Osteocyte (in vitro differentiated cells): ENCODE results near the gene CD33. TPM values are rescaled to one million over a fixed set of nuclear protein-coding genes. Genes with fewer than 3 reads are reported as not detected.

Source experiments
- DNase-seq: peaks from one replicate; pipeline ENCODE4 v3.0.0; 2021; ENCODE audit warnings: mixed read lengths; ENCODE audit not compliant: unreplicated experiment; ENCODE audit errors: extremely low spot score
- H3K27ac Mint-ChIP-seq: one replicate; pipeline ENCODE4 v1.8.0; 2021; ENCODE audit warnings: mild to moderate bottlenecking, mixed read lengths; ENCODE audit not compliant: unreplicated experiment
- H3K27me3 Mint-ChIP-seq: one replicate; pipeline ENCODE4 v1.8.0; 2021; ENCODE audit warnings: mixed read lengths; ENCODE audit not compliant: unreplicated experiment
- H3K36me3 Mint-ChIP-seq: one replicate; pipeline ENCODE4 v1.8.0; 2021; ENCODE audit warnings: mixed read lengths; ENCODE audit not compliant: unreplicated experiment
- H3K4me1 Mint-ChIP-seq: one replicate; pipeline ENCODE4 v1.8.0; 2021; ENCODE audit warnings: mixed read lengths; ENCODE audit not compliant: unreplicated experiment
- H3K4me3 Mint-ChIP-seq: one replicate; pipeline ENCODE4 v1.8.0; 2021; ENCODE audit warnings: mild to moderate bottlenecking, moderate library complexity, mixed read lengths; ENCODE audit not compliant: unreplicated experiment
- H3K9me3 Mint-ChIP-seq: one replicate; pipeline ENCODE4 v1.8.0; 2021; ENCODE audit warnings: mixed read lengths; ENCODE audit not compliant: unreplicated experiment
- CTCF ChIP-seq: fragments of 200-600 bp; sonication (generic); IDR thresholded peaks from 2 replicates; pipeline ENCODE4 v1.5.0; 2021; ENCODE audit warnings: antibody characterized with exemption, mild to moderate bottlenecking, moderate library complexity
- total RNA-seq: library from RNA; stranded (reverse); gene quantifications from 2 replicates; pipeline ENCODE4 v1.2.1, GENCODE V29; 2021

CD33 gene
- total RNA-seq, 1 donor from 2014 or later = not detected

- DNase-seq = no peak
- no peak for TF ChIP-seq CTCF
- Mint-ChIP-seq H3K27me3 (no peaks in the 10 kb centered on the region), H3K4me3 (no peak overlapping the region), H3K4me1 (no peaks in the 10 kb centered on the region), H3K27ac (no peak overlapping the region), H3K9me3 (peaks cover 8% of the 10 kb centered on the region), H3K36me3 (no peaks in the 10 kb centered on the region)
These were observed 3.1 kb downstream of the CD33 start for GRCh38 chr19:51227966-51228365.

DNA sequence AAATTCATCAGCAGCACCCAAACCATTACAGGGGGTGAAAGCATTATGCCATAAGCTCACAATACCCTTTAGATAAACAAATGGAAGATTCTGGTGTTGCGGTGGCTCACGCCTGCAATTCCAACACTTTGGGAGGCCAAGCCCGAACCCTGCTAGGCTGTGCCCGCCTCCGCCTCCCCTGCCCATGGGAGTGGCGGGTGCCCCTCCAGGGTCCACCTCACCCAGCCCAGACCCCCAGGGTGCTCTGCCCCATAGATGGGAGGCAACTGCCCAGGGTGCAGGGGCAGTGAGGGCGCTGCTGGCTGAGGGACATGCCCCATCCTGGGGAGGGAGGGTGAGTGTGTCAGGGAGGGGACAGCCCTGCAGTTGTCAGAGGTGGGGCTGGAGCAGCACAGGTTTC lies 16.0 kb downstream of the CD33 start:
- Mint-ChIP-seq H3K4me3 (no peak overlapping the region), H3K4me1 (no peaks in the 10 kb centered on the region), H3K36me3 (no peaks in the 10 kb centered on the region), H3K9me3 (peaks cover 22% of the 10 kb centered on the region), H3K27ac (no peak overlapping the region), H3K27me3 (no peaks in the 10 kb centered on the region)
- DNase-seq = no peak
- TF ChIP-seq CTCF = no peak

DNA sequence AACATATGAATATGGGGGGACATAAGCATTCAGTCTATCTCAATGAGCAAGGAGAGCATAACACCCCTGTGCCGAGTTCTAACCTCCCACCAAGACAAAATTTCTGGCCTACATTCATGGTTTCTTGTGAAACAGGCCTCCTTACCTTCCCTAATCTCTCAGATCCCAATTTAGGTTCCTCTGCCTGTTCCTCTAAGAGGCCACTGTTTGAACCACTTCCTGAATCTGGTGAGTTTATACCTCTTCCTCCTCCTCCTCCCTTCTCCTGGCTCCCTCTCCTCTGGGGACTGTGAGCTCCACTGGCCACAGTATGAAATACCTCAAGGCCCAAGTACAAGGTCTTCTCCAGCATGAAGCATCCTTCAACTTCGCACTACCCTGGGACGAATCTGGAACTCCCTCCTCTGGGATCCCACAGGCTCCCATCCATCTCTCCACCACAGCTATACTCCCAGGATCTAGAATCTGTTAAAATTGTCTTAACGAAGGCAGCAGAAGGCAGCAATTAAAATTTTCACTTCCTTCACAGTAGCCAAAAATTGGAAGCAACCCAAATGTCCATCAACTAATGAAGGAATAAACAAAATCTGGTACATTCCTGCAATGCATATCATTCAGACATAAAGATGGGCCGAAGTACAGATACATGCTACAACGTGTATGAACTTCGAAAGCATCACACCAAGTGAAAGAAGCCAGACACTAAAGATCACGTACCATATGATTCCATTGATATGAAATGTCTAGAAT lies 18.2 kb downstream of the CD33 start:
- no peaks in the 10 kb centered on the region for H3K4me1 Mint-ChIP-seq
- no peak for DNase-seq
- no peak overlapping the region for H3K27ac Mint-ChIP-seq
- H3K36me3 Mint-ChIP-seq = no peaks in the 10 kb centered on the region
- H3K27me3 Mint-ChIP-seq = no peaks in the 10 kb centered on the region
- TF ChIP-seq CTCF = no peak
- no peak overlapping the region for H3K4me3 Mint-ChIP-seq
- peaks cover 27% of the 10 kb centered on the region for H3K9me3 Mint-ChIP-seq

DNA sequence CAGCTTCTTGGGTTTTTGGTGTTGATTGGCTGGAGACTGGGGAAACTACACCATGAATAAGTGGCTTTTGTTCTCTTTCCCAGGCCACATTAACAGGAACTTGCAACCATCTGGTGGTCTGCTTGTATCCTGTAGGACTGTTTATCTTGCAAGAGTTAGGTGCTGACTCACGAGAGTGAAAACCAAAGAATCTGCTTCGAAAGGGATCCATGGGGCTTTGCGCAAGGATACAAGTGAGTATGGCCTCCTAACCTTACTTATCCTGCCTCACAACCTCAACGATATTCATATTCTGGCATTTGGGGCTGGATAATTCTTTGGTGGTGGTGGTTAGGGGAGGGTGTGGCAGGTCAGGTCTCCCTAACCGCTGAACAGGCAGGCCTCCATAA lies 21.3 kb downstream of the CD33 start:
- H3K27me3 Mint-ChIP-seq = no peaks in the 10 kb centered on the region
- no peak for DNase-seq
- TF ChIP-seq CTCF = no peak
- no peak overlapping the region for H3K4me3 Mint-ChIP-seq
- H3K27ac Mint-ChIP-seq = no peak overlapping the region
- H3K4me1 Mint-ChIP-seq = no peaks in the 10 kb centered on the region
- H3K36me3 Mint-ChIP-seq = no peaks in the 10 kb centered on the region
- H3K9me3 Mint-ChIP-seq = peaks cover 27% of the 10 kb centered on the region

DNA sequence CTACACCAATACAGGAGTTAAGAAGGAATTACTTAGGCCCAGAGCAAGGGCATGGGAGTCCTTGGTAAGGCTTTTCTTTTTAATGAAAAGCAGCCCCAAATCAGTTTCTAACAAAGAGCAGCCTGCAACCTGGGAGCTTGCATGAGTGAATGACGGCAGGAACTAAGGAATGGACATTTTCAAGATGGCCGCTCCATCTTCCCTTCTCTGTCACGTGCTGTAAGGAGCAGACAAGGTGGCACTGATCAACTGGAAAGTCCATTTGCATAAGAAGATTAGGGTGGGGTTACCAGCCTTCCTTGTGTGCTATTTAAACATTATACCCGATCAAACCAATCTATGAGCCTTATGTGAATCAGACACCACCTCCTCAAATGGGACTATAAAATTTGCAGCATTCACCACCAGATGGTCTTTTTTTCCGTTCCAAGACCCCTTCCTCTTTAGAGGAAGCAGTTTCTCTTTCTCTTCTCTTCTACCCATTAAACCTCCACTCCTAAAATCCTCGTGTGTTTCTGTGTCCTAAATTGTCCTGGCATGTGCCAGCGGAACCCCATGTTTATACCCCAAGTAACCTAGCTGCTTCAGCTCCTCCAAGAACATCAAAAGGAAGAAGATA lies 23.2 kb downstream of the CD33 start:
- Mint-ChIP-seq H3K9me3 (peaks cover 22% of the 10 kb centered on the region), H3K27me3 (no peaks in the 10 kb centered on the region), H3K4me3 (no peak overlapping the region), H3K4me1 (no peaks in the 10 kb centered on the region), H3K36me3 (no peaks in the 10 kb centered on the region), H3K27ac (no peak overlapping the region)
- no peak for DNase-seq
- no peak for TF ChIP-seq CTCF
